Measurements from ENCODE around the gene NPR2. TPM values are rescaled to one million over a fixed set of nuclear protein-coding genes. Genes with fewer than 3 reads are reported as not detected.

NPR2 gene
- total RNA-seq, 1 donor from 2014 or later = 20.6 TPM

- no peaks in the 10 kb centered on the region for H3K27me3 ChIP-seq (ENCODE audit: low read depth)
- no peak for ATAC-seq
- no peaks in the 10 kb centered on the region for H3K9me3 ChIP-seq
- peaks cover 50% of the 10 kb centered on the region for H3K4me1 ChIP-seq
- H3K27ac ChIP-seq = no peak overlapping the region
- peak overlapping the region; percentile 95 for H3K4me3 ChIP-seq
- H3K36me3 ChIP-seq = peaks cover 50% of the 10 kb centered on the region
- no peak for DNase-seq
- intact Hi-C loops (cut with DNase I) = no loop called here
- TF ChIP-seq CTCF (IDR thresholded peaks at IDR 0.05) = no peak
Observed at GRCh38 chr9:35746583-35746982, 44.8 kb upstream of the NPR2 start.

- H3K4me3 ChIP-seq = peak overlapping the region; percentile 95
- ATAC-seq = no peak
- H3K27ac ChIP-seq = peak overlapping the region; percentile 91
- no peak for DNase-seq
- H3K9me3 ChIP-seq = no peaks in the 10 kb centered on the region
- peaks cover 50% of the 10 kb centered on the region for H3K36me3 ChIP-seq
- peaks cover 50% of the 10 kb centered on the region for H3K4me1 ChIP-seq
- intact Hi-C loops (cut with DNase I) = no loop called here
- TF ChIP-seq CTCF (IDR thresholded peaks at IDR 0.05) = no peak
- H3K27me3 ChIP-seq (ENCODE audit: low read depth) = no peaks in the 10 kb centered on the region
Observed at GRCh38 chr9:35748242-35748857, 43.0 kb upstream of the NPR2 start.

GRCh38 chr9:35748858-35749514 is 42.4 kb upstream of the NPR2 start, which contains the start of the genes GBA2 and RGP1:
Gene GBA2, minus strand, starts transcription at chr9:35749228. Its CDS starts 524 bp downstream, at chr9:35748704.
Gene RGP1, plus strand, starts transcription at chr9:35749287. Its CDS starts 469 bp downstream, at chr9:35749756.
- H3K36me3 ChIP-seq = peaks cover 50% of the 10 kb centered on the region
- H3K4me1 ChIP-seq = peaks cover 50% of the 10 kb centered on the region
- peak within 1 kb of the TSS; percentile 91 for H3K27ac ChIP-seq
- intact Hi-C loops (cut with DNase I) = no loop called here
- H3K9me3 ChIP-seq = no peaks in the 10 kb centered on the region
- peak; percentile 94 to 97 for ATAC-seq
- H3K4me3 ChIP-seq = peak within 1 kb of the TSS; percentile 95
- DNase-seq = peak; percentile 90
- no peaks in the 10 kb centered on the region for H3K27me3 ChIP-seq (ENCODE audit: low read depth)
- no peak for TF ChIP-seq CTCF (IDR thresholded peaks at IDR 0.05)

- no peaks in the 10 kb centered on the region for H3K9me3 ChIP-seq
- H3K27me3 ChIP-seq (ENCODE audit: low read depth) = no peaks in the 10 kb centered on the region
- ATAC-seq (peak; percentile 61 to 72), DNase-seq (peak; percentile 67)
- intact Hi-C loops (cut with DNase I) = no loop called here
- peaks cover 50% of the 10 kb centered on the region for H3K36me3 ChIP-seq
- H3K27ac ChIP-seq = peak overlapping the region; percentile 91
- peak overlapping the region; percentile 95 for H3K4me3 ChIP-seq
- TF ChIP-seq CTCF (IDR thresholded peaks at IDR 0.05) = no peak
- H3K4me1 ChIP-seq = peaks cover 48% of the 10 kb centered on the region
Observed at GRCh38 chr9:35749515-35750255, 41.7 kb upstream of the NPR2 start.

- peaks cover 45% of the 10 kb centered on the region for H3K36me3 ChIP-seq
- H3K27ac ChIP-seq = peak overlapping the region; percentile 91
- H3K27me3 ChIP-seq (ENCODE audit: low read depth) = no peaks in the 10 kb centered on the region
- TF ChIP-seq CTCF (IDR thresholded peaks at IDR 0.05) = no peak
- H3K9me3 ChIP-seq = no peaks in the 10 kb centered on the region
- no peak for DNase-seq
- peaks cover 43% of the 10 kb centered on the region for H3K4me1 ChIP-seq
- no peak for ATAC-seq
- intact Hi-C loops (cut with DNase I) = no loop called here
- peak overlapping the region; percentile 95 for H3K4me3 ChIP-seq
Observed at GRCh38 chr9:35750256-35750531, 41.2 kb upstream of the NPR2 start.

Data from lower lobe of right lung (tissue), 2 donors.